Measurements from ENCODE around the gene CNPY1. TPM values are rescaled to one million over a fixed set of nuclear protein-coding genes. Genes with fewer than 3 reads are reported as not detected.

CNPY1 gene
- polyA plus RNA-seq, 1 donor from 2014 or later: 0.36 TPM

GRCh38 chr7:155497149-155497901, 49.0 kb downstream of the CNPY1 start:
- Histone ChIP-seq H3K9ac (ENCODE audit: low read length) (no peak overlapping the region), H3F3A (ENCODE audit: insufficient read depth, low read length, poor library complexity, severe bottlenecking) (no peaks in the 10 kb centered on the region), H3K27ac (ENCODE audit: low read length) (no peak overlapping the region), H3K9me2 (ENCODE audit: insufficient read depth, low read length) (no peaks in the 10 kb centered on the region), H3K9me3 (ENCODE audit: low read length) (no peaks in the 10 kb centered on the region), H4K20me1 (ENCODE audit: insufficient read depth) (no peaks in the 10 kb centered on the region), H3K36me3 (ENCODE audit: insufficient read depth, low read length) (no peaks in the 10 kb centered on the region), H3K27me3 (ENCODE audit: insufficient read depth, low read depth, low read length) (peaks cover 45% of the 10 kb centered on the region), H3K79me2 (replicated peaks; ENCODE audit: insufficient read depth, low read length) (no peaks in the 10 kb centered on the region), H3K4me2 (ENCODE audit: low read length) (no peak overlapping the region), H3K4me3 (ENCODE audit: low read length) (no peak overlapping the region), H2AFZ (ENCODE audit: low read depth, low read length) (no peak overlapping the region)
- TF ChIP-seq SMC3 (conservative IDR thresholded peaks at IDR 0.05; ENCODE audit: poor library complexity) (no peak), RAD21 (conservative IDR thresholded peaks at IDR 0.05) (no peak), EZH2 (IDR thresholded peaks at IDR 0.05; ENCODE audit: borderline replicate concordance, insufficient read depth, low read length, poor library complexity, severe bottlenecking) (no peak)

GRCh38 chr7:155496267-155497005, 49.9 kb downstream of the CNPY1 start:
- Histone ChIP-seq H3K27me3 (ENCODE audit: insufficient read depth, low read depth, low read length) (peaks cover 42% of the 10 kb centered on the region), H3K9ac (ENCODE audit: low read length) (no peak overlapping the region), H3K27ac (ENCODE audit: low read length) (no peak overlapping the region), H3K4me3 (ENCODE audit: low read length) (no peak overlapping the region), H3K36me3 (ENCODE audit: insufficient read depth, low read length) (no peaks in the 10 kb centered on the region), H3K79me2 (replicated peaks; ENCODE audit: insufficient read depth, low read length) (no peaks in the 10 kb centered on the region), H3F3A (ENCODE audit: insufficient read depth, low read length, poor library complexity, severe bottlenecking) (no peaks in the 10 kb centered on the region), H3K4me2 (ENCODE audit: low read length) (no peak overlapping the region), H4K20me1 (ENCODE audit: insufficient read depth) (no peaks in the 10 kb centered on the region), H2AFZ (ENCODE audit: low read depth, low read length) (no peak overlapping the region), H3K9me2 (ENCODE audit: insufficient read depth, low read length) (no peaks in the 10 kb centered on the region), H3K9me3 (ENCODE audit: low read length) (no peaks in the 10 kb centered on the region)
- TF ChIP-seq MXI1 (conservative IDR thresholded peaks at IDR 0.05; ENCODE audit: poor library complexity, severe bottlenecking) (no peak), POLR2AphosphoS5 (IDR thresholded peaks at IDR 0.05) (no peak), EZH2 (IDR thresholded peaks at IDR 0.05; ENCODE audit: borderline replicate concordance, insufficient read depth, low read length, poor library complexity, severe bottlenecking) (no peak), SMC3 (conservative IDR thresholded peaks at IDR 0.05; ENCODE audit: poor library complexity) (no peak), RAD21 (conservative IDR thresholded peaks at IDR 0.05) (no peak), CTCF (IDR thresholded peaks at IDR 0.05; ENCODE audit: poor library complexity, severe bottlenecking) (no peak), EP300 (conservative IDR thresholded peaks at IDR 0.05; ENCODE audit: poor library complexity, severe bottlenecking) (no peak), REST (IDR thresholded peaks at IDR 0.05; ENCODE audit: borderline replicate concordance) (no peak), TAF1 (IDR thresholded peaks at IDR 0.05; ENCODE audit: low read depth) (no peak)
